Activated T-helper 17 cell treated with anti-CD3 and anti-CD28 coated beads, Interleukin-2, amount 50 U/mL, for 72 hours (primary cell): ENCODE measurements around the gene APMAP. TPM values are rescaled to one million over a fixed set of nuclear protein-coding genes. Genes with fewer than 3 reads are reported as not detected.
"Not testable (repeated sequence)": the region's sequence is repeated elsewhere in the genome, so short reads cannot be mapped to it uniquely, and the experiment has no call there.

Experiments
- ATAC-seq: fragments of 150-1000 bp; cut with Tn5 transposase; replicated peaks from 2 replicates; pipeline ENCODE4 v1.10.0; 2021; ENCODE audit warnings: mild to moderate bottlenecking, moderate library complexity
- H3K27ac Mint-ChIP-seq: one replicate; pipeline ENCODE4 v1.8.0; 2022; ENCODE audit warnings: mixed read lengths
- H3K27me3 Mint-ChIP-seq: one replicate; pipeline ENCODE4 v1.8.0; 2022; ENCODE audit warnings: mixed read lengths
- H3K36me3 Mint-ChIP-seq: one replicate; pipeline ENCODE4 v1.8.0; 2022; ENCODE audit warnings: low read depth, mild to moderate bottlenecking, mixed read lengths
- H3K4me1 Mint-ChIP-seq: one replicate; pipeline ENCODE4 v1.8.0; 2022; ENCODE audit warnings: mixed read lengths
- H3K4me3 Mint-ChIP-seq: one replicate; pipeline ENCODE4 v1.8.0; 2022; ENCODE audit warnings: mild to moderate bottlenecking, mixed read lengths
- H3K9me3 Mint-ChIP-seq: one replicate; pipeline ENCODE4 v1.8.0; 2022; ENCODE audit warnings: mixed read lengths
- total RNA-seq, 2 donors: library from RNA; stranded (reverse); gene quantifications; one replicate each; pipeline ENCODE4 v1.2.3, GENCODE V29; 2022

The APMAP gene
- total RNA-seq, 2 donors from 2014 or later: 30.7 to 49.4 TPM

DNA sequence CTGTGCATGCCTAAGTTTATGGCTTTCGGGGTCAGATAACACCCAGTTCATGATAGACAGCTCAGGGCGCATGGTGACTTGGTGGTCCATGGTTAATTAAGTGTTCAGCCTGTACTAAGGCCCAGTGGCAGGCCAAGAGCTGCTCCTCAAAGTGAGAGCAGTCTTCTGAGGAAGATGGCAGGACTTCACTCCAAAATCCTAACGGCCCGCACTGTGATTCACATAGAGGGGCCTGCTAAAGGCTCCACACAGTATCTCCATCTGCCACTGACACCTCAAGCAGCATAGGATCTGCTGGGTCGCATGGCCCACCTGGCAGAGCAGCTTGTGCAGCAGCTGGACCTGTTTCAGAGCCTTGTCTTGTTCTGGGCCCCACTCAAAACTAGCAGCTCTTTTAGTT, 54.1 kb downstream of the APMAP start:
- Mint-ChIP-seq H3K36me3 (no peaks in the 10 kb centered on the region), H3K27ac (no peak overlapping the region), H3K4me1 (no peaks in the 10 kb centered on the region), H3K4me3 (no peak overlapping the region), H3K27me3 (no peaks in the 10 kb centered on the region), H3K9me3 (peaks cover 5% of the 10 kb centered on the region)
- no peak for ATAC-seq

DNA sequence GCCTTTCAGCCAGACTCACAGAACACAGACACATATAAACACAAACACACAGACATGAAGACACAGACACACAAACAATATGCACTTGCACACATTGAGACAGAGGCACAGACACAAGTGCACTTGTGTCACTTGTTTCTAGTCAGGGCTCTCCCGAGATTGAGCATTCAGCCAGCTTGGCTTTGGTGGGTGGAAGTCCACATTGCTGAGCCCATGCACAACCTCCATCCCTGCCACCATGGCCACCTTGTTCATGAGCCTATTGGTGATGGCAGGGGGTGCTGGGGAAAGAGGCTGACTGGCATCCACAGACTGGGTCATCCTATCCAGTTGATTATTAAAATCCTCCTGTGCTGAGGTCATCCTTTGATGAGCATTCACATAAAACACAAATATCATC, 55.0 kb downstream of the APMAP start:
- Mint-ChIP-seq H3K4me3 (no peak overlapping the region), H3K27ac (no peak overlapping the region), H3K4me1 (peaks cover 5% of the 10 kb centered on the region), H3K36me3 (no peaks in the 10 kb centered on the region), H3K27me3 (no peaks in the 10 kb centered on the region), H3K9me3 (peaks cover 5% of the 10 kb centered on the region)
- ATAC-seq: no peak

DNA sequence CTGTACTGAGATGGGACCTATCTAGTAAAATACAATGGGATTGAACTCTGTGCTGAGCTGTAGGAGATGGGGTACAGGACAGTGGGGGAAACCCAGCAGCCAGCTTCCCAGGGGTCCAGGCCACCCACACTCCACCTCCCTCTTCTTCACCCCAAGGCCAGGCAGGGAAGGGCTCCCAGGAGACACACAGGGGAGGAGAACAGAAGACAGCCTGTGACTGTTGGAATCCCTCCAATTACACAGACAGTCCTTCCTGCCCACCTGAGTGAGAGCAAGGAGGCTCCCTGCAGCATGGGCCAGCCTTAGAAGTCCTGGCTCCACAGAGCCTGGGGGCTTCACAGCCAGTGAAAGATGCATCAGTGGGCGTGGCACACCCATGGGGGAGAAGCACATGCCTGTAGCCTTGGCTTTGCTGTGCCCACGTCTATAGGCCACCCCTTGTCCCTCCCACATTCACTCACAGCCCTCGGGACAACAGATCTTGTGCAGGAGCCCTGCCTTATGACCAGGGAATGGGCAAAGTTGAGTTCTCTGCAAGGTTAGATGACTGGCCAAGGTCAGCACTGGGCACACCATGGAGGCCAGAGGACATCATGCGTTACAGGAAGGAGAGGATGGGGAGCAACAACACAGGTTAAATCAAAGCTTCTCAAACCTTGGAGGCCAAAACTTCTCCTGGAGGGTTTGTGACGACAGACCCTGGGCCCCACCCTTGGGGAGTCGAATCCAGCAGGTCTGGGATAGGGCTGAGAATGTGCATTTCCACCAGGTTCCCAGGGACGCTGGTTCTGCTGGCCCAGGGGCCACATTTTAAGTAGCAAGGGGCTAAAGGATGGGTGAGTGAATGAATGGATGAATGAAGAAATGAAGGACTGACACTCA, 55.8 kb downstream of the APMAP start:
- H3K36me3 Mint-ChIP-seq: no peaks in the 10 kb centered on the region
- no peaks in the 10 kb centered on the region for H3K27me3 Mint-ChIP-seq
- peaks cover 11% of the 10 kb centered on the region for H3K4me1 Mint-ChIP-seq
- ATAC-seq: no peak
- H3K4me3 Mint-ChIP-seq: no peak overlapping the region
- H3K27ac Mint-ChIP-seq: no peak overlapping the region
- H3K9me3 Mint-ChIP-seq: peaks cover 5% of the 10 kb centered on the region

DNA sequence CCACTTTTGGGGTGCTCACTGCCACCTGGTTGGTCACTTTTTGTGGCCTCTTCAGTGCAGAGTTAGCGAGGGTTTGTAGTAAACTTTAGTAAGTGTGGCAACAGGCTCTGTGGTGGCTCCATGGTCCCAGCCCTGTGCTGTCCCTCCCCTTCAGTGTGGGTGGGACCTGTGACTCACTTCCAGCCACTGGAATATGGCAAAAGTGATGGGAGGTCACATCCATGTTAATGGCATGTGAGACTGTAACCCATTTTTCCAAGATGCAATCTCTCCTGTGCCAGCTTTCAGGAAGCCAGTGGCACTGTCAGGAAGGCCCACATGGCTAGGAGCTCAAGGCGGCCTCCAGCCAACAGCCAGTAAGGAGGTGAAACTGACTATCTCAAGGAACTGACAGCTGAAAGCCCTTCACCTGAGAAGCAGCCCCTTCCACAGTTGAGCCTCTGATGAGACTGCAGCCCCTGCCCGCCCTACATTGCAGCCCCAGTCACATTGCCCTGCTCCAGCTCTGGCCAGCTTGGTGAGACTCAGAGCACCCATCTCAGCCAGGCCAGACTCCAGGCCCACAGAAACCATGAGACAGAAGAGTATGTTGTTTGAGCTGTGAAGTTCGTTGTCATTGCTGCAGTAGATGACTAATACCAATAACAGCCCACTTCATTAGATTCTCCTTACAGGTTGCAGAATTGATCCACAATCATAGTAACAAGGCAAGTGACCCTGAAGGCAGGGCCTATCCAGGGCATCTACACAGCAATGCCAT, 56.6 kb downstream of the APMAP start:
- Mint-ChIP-seq H3K4me1 (peaks cover 18% of the 10 kb centered on the region), H3K27ac (no peak overlapping the region), H3K27me3 (no peaks in the 10 kb centered on the region), H3K36me3 (no peaks in the 10 kb centered on the region), H3K4me3 (no peak overlapping the region), H3K9me3 (peaks cover 5% of the 10 kb centered on the region)
- ATAC-seq: peak; percentile 79

DNA sequence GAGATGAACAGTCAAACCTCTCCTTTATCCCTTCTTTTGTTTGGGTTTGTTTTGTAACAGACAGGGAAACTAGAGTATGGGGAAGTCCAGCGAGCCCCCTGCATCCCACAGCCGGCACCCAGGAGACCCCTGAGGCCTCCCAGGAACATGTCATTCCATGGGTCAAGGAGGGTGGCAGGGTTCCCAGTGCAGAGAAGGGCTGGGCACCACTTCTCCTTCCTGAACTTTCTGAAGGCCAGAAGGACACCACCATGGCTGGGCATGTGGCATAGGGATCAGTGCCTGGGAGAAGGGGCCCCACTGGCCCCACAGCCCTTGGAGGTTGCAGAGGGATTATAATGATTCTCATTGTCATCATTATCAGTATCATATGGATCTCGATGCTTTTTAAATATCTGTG, 57.4 kb downstream of the APMAP start:
- Mint-ChIP-seq H3K4me3 (no peak overlapping the region), H3K4me1 (peaks cover 18% of the 10 kb centered on the region), H3K27me3 (no peaks in the 10 kb centered on the region), H3K36me3 (no peaks in the 10 kb centered on the region), H3K9me3 (no peaks in the 10 kb centered on the region), H3K27ac (no peak overlapping the region)
- no peak for ATAC-seq

DNA sequence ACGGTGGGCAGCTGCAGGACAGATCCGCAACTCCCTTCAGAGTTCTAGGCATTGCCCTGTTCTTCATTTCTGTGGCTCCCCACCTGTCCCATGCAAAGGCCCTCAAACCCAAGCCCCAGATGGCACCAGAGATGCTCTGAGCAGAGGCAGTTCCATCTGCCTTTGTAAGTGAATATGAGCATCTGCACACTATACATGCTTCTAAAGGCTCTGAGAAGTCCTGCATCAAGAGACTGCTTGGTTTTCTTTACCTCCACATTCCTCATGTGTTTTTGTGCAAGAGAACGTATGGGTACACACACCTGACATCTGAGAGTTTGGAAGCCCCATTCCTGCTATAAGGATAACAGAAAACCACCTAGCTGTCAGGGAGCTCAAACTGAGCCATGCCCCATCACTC, 57.8 kb downstream of the APMAP start:
- H3K27ac Mint-ChIP-seq: no peak overlapping the region
- H3K27me3 Mint-ChIP-seq: no peaks in the 10 kb centered on the region
- no peaks in the 10 kb centered on the region for H3K36me3 Mint-ChIP-seq
- no peak for ATAC-seq
- peaks cover 18% of the 10 kb centered on the region for H3K4me1 Mint-ChIP-seq
- H3K9me3 Mint-ChIP-seq: no peaks in the 10 kb centered on the region
- no peak overlapping the region for H3K4me3 Mint-ChIP-seq

DNA sequence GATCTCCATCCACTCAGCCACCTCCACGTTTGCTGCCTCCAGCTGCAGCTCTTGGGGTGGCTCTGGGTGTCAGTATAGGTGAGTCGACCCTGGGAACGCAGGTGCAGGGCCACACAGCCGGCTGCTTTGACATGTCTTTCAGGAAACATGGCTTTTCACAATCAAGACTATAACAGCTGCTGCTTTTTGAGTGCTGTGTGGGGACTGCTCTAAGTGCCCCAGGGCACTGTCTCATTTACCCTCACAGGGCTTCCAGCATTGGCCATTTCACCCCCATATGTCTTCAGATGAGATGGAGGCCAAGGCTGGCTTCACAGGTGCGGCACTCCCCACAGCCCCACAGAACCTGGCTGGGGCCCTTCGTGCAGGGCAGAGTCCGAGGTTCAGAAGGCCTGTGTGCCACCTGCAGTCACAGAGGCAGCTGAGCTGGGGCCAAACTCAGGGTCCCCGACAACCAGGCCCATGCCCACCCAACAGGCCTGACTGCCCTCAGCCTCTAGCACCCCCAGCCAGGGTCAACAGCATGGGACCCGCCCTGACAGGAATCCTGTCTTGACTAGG, 58.4 kb downstream of the APMAP start:
- no peaks in the 10 kb centered on the region for H3K9me3 Mint-ChIP-seq
- H3K27ac Mint-ChIP-seq: no peak overlapping the region
- no peak for ATAC-seq
- no peak overlapping the region for H3K4me3 Mint-ChIP-seq
- no peaks in the 10 kb centered on the region for H3K36me3 Mint-ChIP-seq
- no peaks in the 10 kb centered on the region for H3K27me3 Mint-ChIP-seq
- H3K4me1 Mint-ChIP-seq: peaks cover 18% of the 10 kb centered on the region

DNA sequence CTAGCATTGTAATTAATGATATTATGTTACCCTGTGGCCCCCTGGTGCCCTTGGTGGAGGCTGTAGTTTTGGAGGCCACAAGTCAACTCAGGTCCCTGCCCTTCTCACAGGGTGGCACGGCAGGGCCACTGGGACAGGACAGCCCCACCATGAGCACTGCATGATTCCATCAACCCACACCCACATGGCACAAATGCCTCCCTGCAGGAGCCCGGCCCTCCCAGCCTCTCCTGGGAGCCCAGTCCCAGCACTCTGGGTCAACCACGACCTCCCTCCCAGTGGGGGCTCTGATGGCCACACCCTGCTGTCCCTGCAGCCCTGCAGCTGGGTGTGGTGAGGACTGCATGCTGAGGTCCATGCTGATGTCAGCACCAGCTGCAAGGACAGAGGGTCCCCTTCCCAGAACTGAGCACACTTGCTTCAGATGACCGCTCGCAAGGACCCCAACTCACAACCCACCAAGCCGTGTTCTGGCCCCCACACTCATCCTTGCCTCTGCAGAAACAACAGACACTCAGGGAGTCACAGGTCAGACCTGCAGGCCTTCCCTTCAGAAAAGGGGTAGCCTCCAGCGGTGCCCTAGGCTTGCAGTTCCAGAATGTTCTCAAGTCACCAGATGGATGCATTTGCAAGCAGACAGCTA, 59.2 kb downstream of the APMAP start:
- H3K36me3 Mint-ChIP-seq: no peaks in the 10 kb centered on the region
- H3K9me3 Mint-ChIP-seq: no peaks in the 10 kb centered on the region
- no peak for ATAC-seq
- no peaks in the 10 kb centered on the region for H3K27me3 Mint-ChIP-seq
- H3K4me3 Mint-ChIP-seq: peak overlapping the region; percentile 14
- H3K27ac Mint-ChIP-seq: peak overlapping the region; percentile 74
- H3K4me1 Mint-ChIP-seq: peaks cover 18% of the 10 kb centered on the region

DNA sequence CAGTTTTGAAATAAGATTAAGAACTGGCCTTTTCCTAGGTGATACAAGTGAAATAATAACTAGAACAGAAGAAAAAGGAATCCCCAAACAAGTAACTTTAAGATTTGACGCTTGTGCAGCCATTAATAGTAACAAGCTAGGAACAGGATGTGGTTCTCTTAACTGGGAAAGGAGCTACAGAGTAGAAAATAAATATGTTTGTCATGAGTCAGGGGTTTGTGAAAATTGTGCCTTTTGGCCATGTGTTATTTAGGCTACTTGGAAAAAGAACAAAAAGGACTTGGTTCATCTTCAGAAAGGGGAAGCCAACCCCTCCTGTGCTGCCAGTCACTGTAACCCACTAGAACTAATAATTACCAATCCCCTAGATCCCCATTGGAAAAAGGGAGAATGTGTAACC, 60.7 kb downstream of the APMAP start:
- Mint-ChIP-seq H3K4me1 (peaks cover 18% of the 10 kb centered on the region), H3K4me3 (peak overlapping the region; percentile 40), H3K27ac (peak overlapping the region; percentile 74)
- not testable (repeated sequence) for H3K36me3 Mint-ChIP-seq, ATAC-seq, H3K27me3 Mint-ChIP-seq, H3K9me3 Mint-ChIP-seq

DNA sequence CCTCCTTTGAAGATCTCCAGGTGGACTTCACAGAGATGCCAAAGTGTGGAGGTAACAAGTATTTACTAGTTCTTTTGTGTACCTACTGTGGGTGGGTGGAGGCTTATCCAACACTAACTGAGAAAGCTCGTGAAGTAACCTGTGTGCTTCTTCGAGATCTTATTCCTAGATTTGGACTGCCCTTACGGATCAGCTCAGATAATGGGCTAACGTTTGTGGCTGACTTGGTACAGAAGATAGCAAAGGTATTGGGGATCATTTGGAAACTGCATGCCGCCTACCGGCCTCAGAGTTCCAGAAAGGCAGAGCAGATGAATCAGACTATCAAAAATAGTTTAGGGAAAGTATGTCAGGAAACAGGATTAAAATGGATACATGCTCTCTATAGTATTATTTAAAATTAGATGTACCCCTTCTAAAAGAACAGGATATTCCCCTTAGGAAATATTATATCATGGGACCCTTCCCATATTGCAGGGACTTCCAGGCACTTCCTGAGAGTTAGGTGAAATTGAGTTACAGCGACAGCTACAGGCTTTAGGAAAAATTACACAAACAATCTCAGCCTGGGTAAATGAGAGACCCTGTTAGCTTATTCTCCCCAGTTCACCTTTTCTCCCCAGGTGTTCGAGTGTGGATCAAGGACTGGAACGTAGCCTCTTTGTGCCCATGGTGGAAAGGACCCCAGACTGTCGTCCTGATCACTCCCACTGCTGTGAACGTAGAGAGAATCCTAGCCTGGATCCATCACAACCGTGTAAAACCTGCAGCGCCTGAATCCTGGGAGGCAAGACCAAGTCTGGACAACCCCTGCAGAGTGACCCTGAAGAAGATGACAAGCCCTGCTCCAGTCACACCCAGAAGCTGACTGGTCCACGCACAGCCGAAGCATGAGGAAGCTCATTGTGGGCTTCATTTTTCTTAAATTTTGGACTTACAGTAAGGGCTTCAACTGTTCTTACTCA, 61.5 kb downstream of the APMAP start:
- H3K9me3 Mint-ChIP-seq, ATAC-seq, H3K36me3 Mint-ChIP-seq, H3K27me3 Mint-ChIP-seq: not testable (repeated sequence)
- peak overlapping the region; percentile 40 for H3K4me3 Mint-ChIP-seq
- H3K27ac Mint-ChIP-seq: peak overlapping the region; percentile 74
- peaks cover 18% of the 10 kb centered on the region for H3K4me1 Mint-ChIP-seq

DNA sequence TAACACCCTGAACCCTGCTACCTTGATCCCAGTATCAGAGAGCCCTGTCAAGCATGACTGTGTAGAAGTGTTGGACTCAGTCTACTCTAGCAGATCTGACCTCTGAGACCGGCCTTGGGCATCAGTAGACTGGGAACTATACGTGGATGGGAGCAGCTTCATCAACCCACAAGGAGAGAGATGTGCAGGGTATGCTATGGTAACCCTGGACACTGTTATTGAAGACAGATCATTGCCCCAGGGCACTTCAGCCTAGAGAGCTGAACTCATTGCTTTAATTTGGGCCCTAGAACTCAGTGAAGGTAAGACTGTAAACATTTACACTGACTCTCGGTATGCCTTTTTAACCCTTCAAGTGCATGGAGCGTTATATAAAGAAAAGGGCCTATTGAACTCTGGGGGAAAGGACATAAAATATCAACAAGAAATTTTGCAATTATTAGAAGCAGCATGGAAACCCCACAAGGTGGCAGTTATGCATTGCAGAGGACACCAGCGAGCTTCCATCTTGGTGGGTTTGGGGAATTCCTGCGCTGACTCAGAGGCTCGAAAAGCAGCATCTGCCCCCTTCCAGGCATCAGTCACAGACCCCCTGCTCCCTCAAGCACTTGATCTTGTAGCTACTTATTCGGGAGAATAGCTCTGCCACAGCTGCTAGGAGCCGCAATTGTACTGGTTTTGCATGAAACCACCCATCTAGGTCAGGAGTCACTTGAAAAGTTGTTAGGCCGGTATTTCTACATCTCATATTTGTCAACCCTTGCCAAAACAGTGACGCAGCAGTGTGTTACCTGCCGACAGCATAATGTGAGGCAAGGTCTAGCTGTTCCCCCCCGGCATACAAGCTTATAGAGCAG, 62.5 kb downstream of the APMAP start:
- Mint-ChIP-seq H3K27ac (peak overlapping the region; percentile 35), H3K4me3 (peak overlapping the region; percentile 26)

DNA sequence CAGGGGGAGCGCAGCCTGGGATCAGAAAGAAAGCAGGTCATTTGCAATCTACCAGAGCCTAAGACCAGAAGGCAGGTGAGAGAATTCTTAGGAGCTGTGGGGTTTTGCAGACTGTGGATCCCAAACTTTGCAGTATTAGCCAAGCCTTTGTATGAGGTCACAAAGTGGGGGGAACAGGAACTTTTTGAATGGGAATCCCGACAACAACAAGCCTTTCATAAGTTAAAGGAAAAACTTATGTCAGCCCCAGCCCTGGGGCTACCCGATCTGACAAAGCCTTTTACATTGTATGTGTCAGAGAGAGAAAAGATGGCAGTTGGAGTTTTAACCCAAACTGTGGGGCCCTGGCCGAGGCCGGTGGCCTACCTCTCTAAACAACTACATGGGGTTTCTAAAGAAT, 63.3 kb downstream of the APMAP start:
- H3K9me3 Mint-ChIP-seq, H3K27me3 Mint-ChIP-seq, ATAC-seq, H3K36me3 Mint-ChIP-seq, H3K4me3 Mint-ChIP-seq: not testable (repeated sequence)
- Mint-ChIP-seq H3K4me1 (peaks cover 18% of the 10 kb centered on the region), H3K27ac (peak overlapping the region; percentile 73)

More for the DNA sequence above, 62.5 kb downstream of the APMAP start:
- not testable (repeated sequence) for ATAC-seq, H3K36me3 Mint-ChIP-seq, H3K9me3 Mint-ChIP-seq, H3K27me3 Mint-ChIP-seq
- H3K4me1 Mint-ChIP-seq: peaks cover 18% of the 10 kb centered on the region

DNA sequence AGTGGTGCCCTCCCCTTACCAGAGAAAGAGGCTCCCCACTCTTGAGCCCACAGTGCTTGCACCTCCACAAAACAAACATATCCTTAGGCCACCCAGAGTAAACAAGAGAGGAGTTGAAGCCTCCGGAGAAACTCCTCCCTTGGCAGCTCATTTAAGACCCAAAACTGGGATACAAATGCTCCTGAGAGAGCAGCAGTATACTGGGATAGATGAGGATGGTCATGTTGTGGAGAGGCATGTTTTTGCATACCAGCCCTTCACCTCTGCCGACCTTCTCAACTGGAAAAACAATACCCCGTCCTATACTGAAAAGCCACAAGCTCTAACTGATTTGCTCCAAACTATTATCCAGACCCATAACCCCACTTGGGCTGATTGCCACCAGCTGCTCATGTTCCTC, 71.8 kb downstream of the APMAP start:
- ATAC-seq, H3K27me3 Mint-ChIP-seq, H3K4me3 Mint-ChIP-seq, H3K9me3 Mint-ChIP-seq, H3K4me1 Mint-ChIP-seq, H3K27ac Mint-ChIP-seq, H3K36me3 Mint-ChIP-seq: not testable (repeated sequence)
